Inflammatory macrophage (primary cell): ENCODE results near the gene TUBB2B.
A peak's percentile ranks its signal among the peaks of the same experiment; 100 is the strongest.
"Not testable (repeated sequence)": the region's sequence is repeated elsewhere in the genome, so short reads cannot be mapped to it uniquely, and the experiment has no call there.

ENCODE experiments used
- DNase-seq, 2 donors: peaks; one replicate each; pipeline ENCODE4 v3.0.0-alpha.2; 2020 to 2022

Gene TUBB2B

GRCh38 chr6:3209114-3210023, 18.1 kb downstream of the TUBB2B start:
- no peak for DNase-seq

- no peak for DNase-seq
Observed at GRCh38 chr6:3208775-3209113, 18.7 kb downstream of the TUBB2B start.

GRCh38 chr6:3208098-3208774, 19.2 kb downstream of the TUBB2B start:
- no peak for DNase-seq

- DNase-seq: no peak
Observed at GRCh38 chr6:3206339-3207015, 21.0 kb downstream of the TUBB2B start.

- DNase-seq: peak; percentile 56 to 65
Observed at GRCh38 chr6:3205913-3206312, 21.5 kb downstream of the TUBB2B start.

GRCh38 chr6:3204921-3205320, 22.5 kb downstream of the TUBB2B start:
- DNase-seq: no peak

- no peak for DNase-seq
Observed at GRCh38 chr6:3202999-3203696, 24.3 kb downstream of the TUBB2B start.

- DNase-seq: no peak
Observed at GRCh38 chr6:3201388-3201787, 26.1 kb downstream of the TUBB2B start.

- no peak for DNase-seq
Observed at GRCh38 chr6:3200682-3201081, 26.8 kb downstream of the TUBB2B start.

- DNase-seq: no peak
Observed at GRCh38 chr6:3199382-3199781, 28.1 kb downstream of the TUBB2B start.

GRCh38 chr6:3197734-3198133, 29.7 kb downstream of the TUBB2B start:
- DNase-seq: not testable (repeated sequence)

GRCh38 chr6:3196770-3197169, 30.7 kb downstream of the TUBB2B start:
- no peak for DNase-seq

GRCh38 chr6:3195695-3196497, 31.6 kb downstream of the TUBB2B start:
- DNase-seq: no peak

- DNase-seq: no peak
Observed at GRCh38 chr6:3195420-3195694, 32.1 kb downstream of the TUBB2B start.

- no peak for DNase-seq
Observed at GRCh38 chr6:3194535-3195419, 32.7 kb downstream of the TUBB2B start.

GRCh38 chr6:3193102-3193849, 34.2 kb downstream of the TUBB2B start:
- no peak for DNase-seq

- no peak for DNase-seq
Observed at GRCh38 chr6:3190779-3191178, 36.7 kb downstream of the TUBB2B start.

- no peak for DNase-seq
Observed at GRCh38 chr6:3190056-3190455, 37.4 kb downstream of the TUBB2B start.

- not testable (repeated sequence) for DNase-seq
Observed at GRCh38 chr6:3189192-3189591, 38.3 kb downstream of the TUBB2B start.

- no peak for DNase-seq
Observed at GRCh38 chr6:3188262-3188661, 39.2 kb downstream of the TUBB2B start.
